Naive thymus-derived CD4-positive, alpha-beta T cell (primary cell): ENCODE measurements around the gene SMAD2. TPM values are rescaled to one million over a fixed set of nuclear protein-coding genes. Genes with fewer than 3 reads are reported as not detected.
"Not testable (repeated sequence)": the region's sequence is repeated elsewhere in the genome, so short reads cannot be mapped to it uniquely, and the experiment has no call there.

Experiments used
- ATAC-seq: fragments of 150-1000 bp; cut with Tn5 transposase; 2 replicates; pipeline ENCODE4 v1.10.0; 2021; ENCODE audit warnings: mild to moderate bottlenecking, moderate library complexity
- CTCF ChIA-PET: fragments of 350-600 bp; sonication (Branson Sonifier 250); formaldehyde crosslinking; loops from one replicate; lab custom pipeline; 2021; ENCODE audit warnings: antibody characterized with exemption; lab: Charles Lee
- POLR2A ChIA-PET: fragments of 350-600 bp; sonication (Branson Sonifier 250); formaldehyde crosslinking; loops from one replicate; lab custom pipeline; 2021; ENCODE audit warnings: antibody characterized with exemption, inconsistent platforms; lab: Charles Lee
- DNase-seq, 9 donors: peaks; one replicate each; pipeline versions ENCODE4 v3.0.0 to v3.0.0-alpha.2; 2020 to 2022; ENCODE audit warnings: mixed read lengths in 1 of 9
- H3K27ac ChIP-seq: one replicate; pipeline ENCODE4 v1.7.0; 2013; ENCODE audit warnings: mild to moderate bottlenecking, low read depth, low read length, moderate library complexity
- H3K27me3 ChIP-seq, 2 donors: one replicate each; pipeline ENCODE4 v1.7.0; 2013; ENCODE audit warnings: low read length in 2 of 2, mild to moderate bottlenecking in 2 of 2, moderate library complexity in 2 of 2; ENCODE audit not compliant: control insufficient read depth in 2 of 2, insufficient read depth in 2 of 2
- H3K36me3 ChIP-seq, 3 experiments: 1 replicate in 2 of 3; 2 replicates in 1 of 3; pipeline ENCODE4 v1.7.0; 2013; ENCODE audit warnings: low read length in 3 of 3, mild to moderate bottlenecking in 3 of 3, moderate library complexity in 1 of 3; ENCODE audit not compliant: insufficient read depth in 3 of 3, control insufficient read depth in 2 of 3
- H3K4me1 ChIP-seq, 2 donors: one replicate each; pipeline ENCODE4 v1.7.0; 2013; ENCODE audit warnings: low read length in 2 of 2, mild to moderate bottlenecking in 2 of 2, moderate library complexity in 1 of 2; ENCODE audit not compliant: control insufficient read depth in 2 of 2, insufficient read depth in 2 of 2
- H3K4me3 ChIP-seq: 2 replicates; pipeline ENCODE4 v1.7.0; 2013; ENCODE audit warnings: mild to moderate bottlenecking, low read length
- H3K9me3 ChIP-seq, 3 experiments: 1 replicate in 2 of 3; 2 replicates in 1 of 3; pipeline ENCODE4 v1.7.0; 2013; ENCODE audit warnings: low read length in 3 of 3; ENCODE audit not compliant: control insufficient read depth in 2 of 3
- H3K27ac Mint-ChIP-seq, 9 donors: one replicate each; pipeline ENCODE4 v1.8.0; 2020 to 2022; ENCODE audit warnings: mixed read lengths in 9 of 9, mild to moderate bottlenecking in 8 of 9, moderate library complexity in 5 of 9, inconsistent platforms in 2 of 9
- H3K27me3 Mint-ChIP-seq, 5 donors: one replicate each; pipeline ENCODE4 v1.8.0; 2021 to 2022; ENCODE audit warnings: mixed read lengths in 5 of 5, mild to moderate bottlenecking in 1 of 5
- H3K36me3 Mint-ChIP-seq, 5 donors: one replicate each; pipeline ENCODE4 v1.8.0; 2020 to 2022; ENCODE audit warnings: mixed read lengths in 5 of 5, mild to moderate bottlenecking in 3 of 5, inconsistent platforms in 1 of 5
- H3K4me1 Mint-ChIP-seq, 7 donors: one replicate each; pipeline ENCODE4 v1.8.0; 2020 to 2022; ENCODE audit warnings: mixed read lengths in 7 of 7, mild to moderate bottlenecking in 3 of 7, inconsistent platforms in 1 of 7
- H3K4me3 Mint-ChIP-seq, 10 donors: one replicate each; pipeline ENCODE4 v1.8.0; 2020 to 2022; ENCODE audit warnings: mild to moderate bottlenecking in 10 of 10, mixed read lengths in 10 of 10, moderate library complexity in 6 of 10, inconsistent platforms in 2 of 10
- H3K9me3 Mint-ChIP-seq, 11 donors: one replicate each; pipeline ENCODE4 v1.8.0; 2020 to 2022; ENCODE audit warnings: mixed read lengths in 11 of 11, mild to moderate bottlenecking in 4 of 11, inconsistent platforms in 1 of 11, moderate library complexity in 1 of 11
- intact Hi-C, 2 donors: fragments of 100-400 bp; cut with micrococcal nuclease; formaldehyde crosslinking; loops; one replicate each; pipeline ENCODE4 v1.15.1; 2023
- polyA plus RNA-seq, 2 donors: library from polyadenylated mRNA; unstranded; fragments of 300-500 nt; fragmentation: Illumina TruSeq; gene quantifications; one replicate each; pipeline ENCODE4 v1.2.3, GENCODE V29; 2021
- total RNA-seq, 6 experiments: library from RNA in 5 of 6; stranded (reverse) in 5 of 6; gene quantifications; 1 replicate in 5 of 6; 2 replicates in 1 of 6; pipeline ENCODE4 v1.2.3 and lab custom pipeline; 2021 to 2026

The SMAD2 gene
- total and polyA plus RNA-seq, 7 experiments from 2014 or later: 91.3 to 164 (median 113) TPM

- Histone ChIP-seq H3K9me3 (no peaks in the 10 kb centered on the region), H3K4me1 (no peaks in the 10 kb centered on the region), H3K27ac (no peak overlapping the region), H3K27me3 (no peaks in the 10 kb centered on the region), H3K36me3 (no peaks in the 10 kb centered on the region), H3K4me3 (no peak overlapping the region)
- intact Hi-C loops: loop anchor here in 1 of 2 donors (2.0 to 5.0 kb wide), 2 partner anchors 157 to 673 kb away; partner anchors contain the start of gene SMAD2
- POLR2A ChIA-PET: no interaction called here
- Mint-ChIP-seq H3K36me3 (no peaks in the 10 kb centered on the region), H3K4me1 (peaks cover 0 to 3% (median 0%) of the 10 kb centered on the region in 7 donors), H3K27me3 (peaks cover 0 to 8% (median 4%) of the 10 kb centered on the region in 5 donors), H3K9me3 (no peaks in the 10 kb centered on the region), H3K4me3 (no peak overlapping the region), H3K27ac (no peak overlapping the region)
- CTCF ChIA-PET: interaction anchor here (0.7 kb wide), 1 partner anchor 29 kb away, joined by 3 read pairs; no protein-coding TSS in a partner anchor
- no peak for DNase-seq
- no peak for ATAC-seq
Measured at GRCh38 chr18:47773931-47774330, 156.5 kb downstream of the SMAD2 start.

GRCh38 chr18:47772374-47773248, 157.8 kb downstream of the SMAD2 start:
- CTCF ChIA-PET: interaction anchor here (0.6 to 1.7 kb wide), 8 partner anchors 62 to 686 kb away, joined by 3 to 5 read pairs (median 4); no protein-coding TSS in a partner anchor
- Mint-ChIP-seq H3K4me3 (peak overlapping the region in 1 of 10 donors; percentile 4), H3K36me3 (no peaks in the 10 kb centered on the region), H3K27me3 (peaks cover 0 to 6% (median 4%) of the 10 kb centered on the region in 5 donors), H3K9me3 (no peaks in the 10 kb centered on the region), H3K27ac (no peak overlapping the region), H3K4me1 (peaks cover 0 to 3% (median 0%) of the 10 kb centered on the region in 7 donors)
- Histone ChIP-seq H3K27me3 (no peaks in the 10 kb centered on the region), H3K4me1 (no peaks in the 10 kb centered on the region), H3K4me3 (no peak overlapping the region), H3K27ac (no peak overlapping the region), H3K9me3 (no peaks in the 10 kb centered on the region), H3K36me3 (no peaks in the 10 kb centered on the region)
- POLR2A ChIA-PET: no interaction called here
- intact Hi-C loops: loop anchor here (1.0 to 5.0 kb wide), 5 partner anchors 157 to 675 kb away; partner anchors contain the start of gene SMAD2 (in 1 of the 2)
- ATAC-seq (peak; percentile 69), DNase-seq (peak in 7 of 9 donors; percentile 41 to 77 (median 50))

- H3K9me3 Mint-ChIP-seq: no peaks in the 10 kb centered on the region
- DNase-seq (no peak), ATAC-seq (no peak)
- Histone ChIP-seq H3K27ac (no peak overlapping the region), H3K9me3 (no peaks in the 10 kb centered on the region), H3K36me3 (no peaks in the 10 kb centered on the region), H3K27me3 (no peaks in the 10 kb centered on the region), H3K4me3 (no peak overlapping the region), H3K4me1 (no peaks in the 10 kb centered on the region)
- intact Hi-C loops: loop anchor here (1.0 to 5.0 kb wide), 5 partner anchors 157 to 675 kb away; partner anchors contain the start of gene SMAD2 (in 1 of the 2)
- peaks cover 0 to 6% (median 4%) of the 10 kb centered on the region in 5 donors for H3K27me3 Mint-ChIP-seq
- no peaks in the 10 kb centered on the region for H3K36me3 Mint-ChIP-seq
- H3K4me3 Mint-ChIP-seq: no peak overlapping the region
- CTCF ChIA-PET: interaction anchor here (1.1 to 1.7 kb wide), 7 partner anchors 23 to 686 kb away, joined by 3 to 5 read pairs (median 4); no protein-coding TSS in a partner anchor
- no peak overlapping the region for H3K27ac Mint-ChIP-seq
- H3K4me1 Mint-ChIP-seq: peaks cover 0 to 3% (median 0%) of the 10 kb centered on the region in 7 donors
- POLR2A ChIA-PET: no interaction called here
Measured at GRCh38 chr18:47771922-47772321, 158.5 kb downstream of the SMAD2 start.

GRCh38 chr18:47767699-47768098, 162.8 kb downstream of the SMAD2 start:
- POLR2A ChIA-PET: no interaction called here
- Mint-ChIP-seq H3K9me3 (no peaks in the 10 kb centered on the region), H3K27me3 (peaks cover 7 to 18% (median 10%) of the 10 kb centered on the region in 5 donors), H3K36me3 (no peaks in the 10 kb centered on the region), H3K4me1 (peaks cover 0 to under 1% (median 0%) of the 10 kb centered on the region in 7 donors), H3K4me3 (no peak overlapping the region), H3K27ac (no peak overlapping the region)
- CTCF ChIA-PET: no interaction called here
- Histone ChIP-seq H3K27me3 (no peaks in the 10 kb centered on the region), H3K9me3 (no peaks in the 10 kb centered on the region), H3K27ac (no peak overlapping the region), H3K4me3 (no peak overlapping the region), H3K4me1 (no peaks in the 10 kb centered on the region), H3K36me3 (no peaks in the 10 kb centered on the region)
- intact Hi-C loops: no loop called here
- ATAC-seq: no peak
- no peak for DNase-seq

- H3K4me3 Mint-ChIP-seq, DNase-seq, H3K36me3 Mint-ChIP-seq, intact Hi-C loops, H3K27ac Mint-ChIP-seq, H3K9me3 ChIP-seq, H3K9me3 Mint-ChIP-seq, H3K36me3 ChIP-seq, ATAC-seq, CTCF ChIA-PET, H3K27ac ChIP-seq, H3K4me1 ChIP-seq, POLR2A ChIA-PET, H3K27me3 ChIP-seq, H3K4me3 ChIP-seq, H3K4me1 Mint-ChIP-seq: not testable (repeated sequence)
- H3K27me3 Mint-ChIP-seq: peaks cover 9 to 21% (median 11%) of the 10 kb centered on the region in 5 donors
Measured at GRCh38 chr18:47767198-47767597, 163.3 kb downstream of the SMAD2 start.
